ENCODE results near the gene LTF. TPM values are rescaled to one million over a fixed set of nuclear protein-coding genes. Genes with fewer than 3 reads are reported as not detected.

LTF gene
- total and polyA plus RNA-seq, 9 of the 15 experiments (the other 6 are each of a cell fraction or from before 2014, with no cell fraction given), result 0.07 TPM; not detected in 8

GRCh38 chr3:46398186-46398955 is 66.3 kb downstream of the LTF start:
- FAIRE-seq (no peak), ATAC-seq (no peak), DNase-seq (ENCODE audit: extremely low read depth in 1 of 4, low spot score in 3 of 4) (no peak)
- Histone ChIP-seq H3K4me1 (replicated peaks in 1 of 2; ENCODE audit: control insufficient read depth in 2 of 2, insufficient read depth in 2 of 2, low read length in 2 of 2) (peaks cover 10 to 44% of the 10 kb centered on the region in 2 experiments), H3K4me2 (ENCODE audit: insufficient read depth, low read length) (no peak overlapping the region), H2AFZ (ENCODE audit: low read depth, low read length) (no peak overlapping the region), H3K27me3 (ENCODE audit: control insufficient read depth in 2 of 2, insufficient read depth in 2 of 2, low read length in 2 of 2) (peaks cover 0 to 17% of the 10 kb centered on the region in 2 experiments; a peak in 2 of 5 replicates), H3K79me2 (ENCODE audit: control insufficient read depth, insufficient read depth, low read length) (no peaks in the 10 kb centered on the region), H3K9me1 (ENCODE audit: control insufficient read depth, insufficient read depth, low read length) (no peaks in the 10 kb centered on the region), H3K9me3 (replicated peaks; ENCODE audit: control insufficient read depth, insufficient read depth, low read depth, low read length) (no peaks in the 10 kb centered on the region), H3K9ac (ENCODE audit: insufficient read depth in 1 of 2, low read depth in 2 of 2, low read length in 2 of 2) (no peak overlapping the region), H4K20me1 (replicated peaks; ENCODE audit: control insufficient read depth, insufficient read depth, low read length) (no peaks in the 10 kb centered on the region), H3K27ac (ENCODE audit: extremely low read depth, low read depth, low read length) (no peak overlapping the region), H3K36me3 (ENCODE audit: control insufficient read depth, insufficient read depth, low read length) (no peaks in the 10 kb centered on the region), H3K4me3 (no peak overlapping the region)
- intact Hi-C loops (cut with micrococcal nuclease) (no loop called here), in situ Hi-C loops (cut with MboI) (no loop called here)
- CTCF ChIA-PET (ENCODE audit: low intra/inter-chr PET ratio), result no interaction called here
- 62% methylated on average over 6 of the region's 6 CpGs for WGBS (ENCODE audit: insufficient coverage, low coverage, missing lambda C conversion rate)
- no TSS peak for BruUV-seq (replicated peaks)
- POLR2A ChIA-PET, result interaction anchor here (1.0 kb wide), 1 partner anchor 9 kb away, joined by 4 read pairs; the partner anchor contains the start of genes CCR5AS and CCRL2
- peak; percentile 92 for TF ChIP-seq ZNF41 (CRISPR knock-in tag; conservative IDR thresholded peaks at IDR 0.05)
- TF ChIP-seq ZNF696 (CRISPR knock-in tag; conservative IDR thresholded peaks at IDR 0.05), result no peak
- no peak for TF ChIP-seq KLF6 (CRISPR knock-in tag; IDR thresholded peaks at IDR 0.05; ENCODE audit: borderline replicate concordance)
- TF ChIP-seq ATF2 (CRISPR knock-in tag; IDR thresholded peaks at IDR 0.05), result no peak
- no peak for TF ChIP-seq NR2F6 (CRISPR knock-in tag; IDR thresholded peaks at IDR 0.05)
- no peak for TF ChIP-seq E2F1 (CRISPR knock-in tag; IDR thresholded peaks at IDR 0.05)
- no peak for TF ChIP-seq E2F3 (CRISPR knock-in tag; IDR thresholded peaks at IDR 0.05)
- no peak for TF ChIP-seq THAP12 (CRISPR knock-in tag; IDR thresholded peaks at IDR 0.05)
- no peak for TF ChIP-seq MCM2 (IDR thresholded peaks at IDR 0.05; ENCODE audit: low read depth)
- TF ChIP-seq ZNF75A (CRISPR knock-in tag; IDR thresholded peaks at IDR 0.05), result no peak
- peak; percentile 57; the same call in 1 of the 2 replicates for TF ChIP-seq ZNF766 (CRISPR knock-in tag; conservative IDR thresholded peaks at IDR 0.05)
- no peak for TF ChIP-seq MAZ (CRISPR knock-in tag; conservative IDR thresholded peaks at IDR 0.05 in 1 of 2, IDR thresholded peaks at IDR 0.05 in 1 of 2)
- no peak for TF ChIP-seq ZNF184 (CRISPR knock-in tag; IDR thresholded peaks at IDR 0.05)
- no peak for TF ChIP-seq SNAPC5 (CRISPR knock-in tag; IDR thresholded peaks at IDR 0.05)

Measured in K562 (cell line).